AML-193 (cell line): Measurements from ENCODE around the gene KLHL35.
"Not testable (repeated sequence)": the region's sequence is repeated elsewhere in the genome, so short reads cannot be mapped to it uniquely, and the experiment has no call there.

Experiments used
- DNase-seq, 2 experiments: peaks; one replicate each; lab custom pipeline; 2025; lab: John Stamatoyannopoulos, UW

The KLHL35 gene

DNA sequence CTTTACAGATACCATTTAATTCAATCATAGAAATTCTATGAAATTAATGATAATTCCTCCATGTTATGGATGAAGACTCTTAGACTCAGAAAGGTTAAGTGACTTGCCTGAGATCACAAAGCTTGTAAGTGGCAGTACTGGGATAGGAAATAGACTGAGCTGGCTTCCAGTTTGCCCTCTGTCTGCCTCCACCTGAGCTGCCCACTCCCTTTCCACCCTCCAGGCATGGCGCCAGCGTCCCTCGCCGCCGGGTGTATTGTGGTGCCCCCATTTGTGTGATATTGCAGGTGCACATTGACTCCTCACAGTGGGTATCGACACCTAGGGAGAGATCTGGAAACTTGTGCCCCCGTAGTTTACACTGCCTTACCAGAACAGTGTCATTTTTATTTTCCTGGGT lies 43.1 kb downstream of the KLHL35 start:
- DNase-seq, result no peak

DNA sequence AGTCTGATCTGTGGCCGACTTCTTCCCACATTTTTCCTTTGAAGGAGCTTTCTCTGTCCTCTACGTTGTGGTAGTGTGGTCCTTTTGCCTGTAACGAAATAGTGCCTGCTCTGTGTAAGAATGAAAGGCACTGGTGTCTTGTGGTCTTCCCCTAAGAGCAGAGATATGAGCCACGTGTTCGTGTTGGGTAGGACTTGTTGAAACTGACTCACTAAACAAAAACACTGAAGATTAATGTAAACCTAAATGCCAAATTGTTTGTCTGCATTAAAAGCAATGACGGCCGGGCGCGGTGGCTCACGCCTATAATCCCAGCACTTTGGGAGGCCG lies 43.8 kb downstream of the KLHL35 start:
- no peak for DNase-seq

DNA sequence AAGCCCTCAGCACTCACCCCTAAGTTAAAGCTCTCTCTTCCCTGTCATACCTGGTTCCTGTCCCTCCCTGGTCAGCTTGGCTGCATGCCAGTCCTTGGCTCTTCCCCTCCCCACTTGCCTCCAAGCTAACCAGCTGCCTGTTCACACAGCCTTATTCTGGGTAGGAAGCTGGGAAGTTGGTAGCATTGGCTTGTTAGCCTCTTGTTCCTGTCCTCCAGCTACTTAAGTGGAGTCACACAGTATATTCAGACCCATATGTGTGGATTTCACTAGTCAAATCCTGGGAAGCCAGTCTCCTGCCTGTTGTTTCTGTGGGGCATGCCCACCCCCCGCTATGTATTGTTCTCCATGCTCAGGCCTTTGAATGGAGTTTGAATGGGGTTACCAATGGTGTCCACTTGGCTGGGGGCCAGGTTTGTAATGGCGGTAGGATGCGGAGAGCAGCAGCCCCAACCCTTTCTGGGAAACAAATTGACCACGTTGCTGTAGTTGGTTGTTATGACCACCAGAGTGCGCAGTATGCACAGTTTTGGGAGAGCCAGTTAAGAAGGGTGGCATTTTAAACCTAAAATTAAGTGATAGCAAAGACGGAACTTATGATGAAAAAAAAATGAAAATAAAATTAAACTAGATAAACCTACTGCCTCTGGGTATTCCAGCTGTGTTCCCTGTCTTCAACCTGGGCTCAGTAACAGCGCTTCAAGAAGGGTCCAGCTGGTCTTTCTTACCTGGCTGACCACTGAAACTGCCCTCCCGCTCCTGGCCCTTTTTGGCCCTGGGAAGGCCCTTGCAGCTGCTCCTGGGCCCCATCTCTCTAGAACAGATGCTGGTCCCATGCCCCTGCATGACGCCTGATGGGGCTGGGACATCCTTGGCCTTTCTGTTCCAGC lies 44.4 kb downstream of the KLHL35 start:
- peak; percentile 76 to 77 for DNase-seq

DNA sequence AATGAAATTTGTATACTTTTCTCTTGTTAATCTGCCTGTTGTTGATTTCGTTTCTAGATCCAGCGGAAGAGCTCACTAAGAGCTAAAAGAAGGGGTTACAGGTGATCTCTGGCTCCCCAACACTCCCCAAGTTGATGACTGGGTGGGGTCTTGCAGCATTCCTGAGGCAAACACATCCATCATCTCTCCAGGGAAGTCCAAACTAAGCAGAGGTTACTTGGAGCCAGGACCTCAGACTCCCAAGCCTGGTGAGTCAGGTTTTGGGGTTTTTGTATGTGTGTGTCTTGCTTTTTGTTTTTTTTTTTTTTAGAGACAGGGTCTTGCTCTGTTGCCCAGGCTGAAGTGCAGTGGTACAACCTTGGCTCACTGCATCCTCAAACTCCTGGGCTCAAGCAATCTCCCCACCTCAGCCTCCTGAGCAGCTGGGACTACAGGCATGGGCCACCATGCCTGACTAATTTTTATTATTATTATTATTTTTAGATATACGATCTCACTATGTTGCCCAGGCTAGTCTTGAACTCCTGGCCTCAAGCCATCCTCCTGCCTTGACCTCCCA lies 45.2 kb downstream of the KLHL35 start:
- DNase-seq, result no peak

DNA sequence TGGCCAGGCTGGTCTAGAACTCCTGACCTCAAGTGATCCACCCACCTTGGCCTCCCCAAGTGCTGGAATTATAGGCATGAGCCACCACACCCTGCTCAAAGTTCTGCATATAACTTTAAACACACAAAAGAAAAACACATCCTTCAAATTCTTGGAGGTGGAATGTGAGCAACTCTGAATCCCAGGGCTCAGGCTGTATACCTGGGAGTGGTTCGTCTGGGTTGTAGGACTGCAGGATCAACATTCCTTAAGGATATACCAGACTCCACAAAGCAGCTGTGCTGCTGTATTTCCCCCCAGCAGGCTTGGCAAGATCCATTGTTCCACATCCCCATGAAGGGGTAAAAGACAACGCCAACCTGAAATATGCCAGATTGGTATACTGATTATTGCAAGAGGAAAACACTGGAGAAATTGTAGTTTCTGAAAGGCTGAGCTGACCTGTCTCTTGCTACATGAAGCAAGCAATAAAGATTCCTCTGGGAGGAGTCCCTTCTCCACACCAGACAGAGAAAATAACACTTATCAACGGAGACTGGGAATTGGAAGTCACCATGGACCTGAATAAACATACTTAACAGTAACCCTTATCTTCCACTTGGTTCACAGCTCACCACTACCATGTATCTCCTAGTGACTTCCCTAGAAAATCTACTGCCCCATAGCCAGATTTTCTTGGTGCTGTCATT lies 45.9 kb downstream of the KLHL35 start:
- no peak for DNase-seq

DNA sequence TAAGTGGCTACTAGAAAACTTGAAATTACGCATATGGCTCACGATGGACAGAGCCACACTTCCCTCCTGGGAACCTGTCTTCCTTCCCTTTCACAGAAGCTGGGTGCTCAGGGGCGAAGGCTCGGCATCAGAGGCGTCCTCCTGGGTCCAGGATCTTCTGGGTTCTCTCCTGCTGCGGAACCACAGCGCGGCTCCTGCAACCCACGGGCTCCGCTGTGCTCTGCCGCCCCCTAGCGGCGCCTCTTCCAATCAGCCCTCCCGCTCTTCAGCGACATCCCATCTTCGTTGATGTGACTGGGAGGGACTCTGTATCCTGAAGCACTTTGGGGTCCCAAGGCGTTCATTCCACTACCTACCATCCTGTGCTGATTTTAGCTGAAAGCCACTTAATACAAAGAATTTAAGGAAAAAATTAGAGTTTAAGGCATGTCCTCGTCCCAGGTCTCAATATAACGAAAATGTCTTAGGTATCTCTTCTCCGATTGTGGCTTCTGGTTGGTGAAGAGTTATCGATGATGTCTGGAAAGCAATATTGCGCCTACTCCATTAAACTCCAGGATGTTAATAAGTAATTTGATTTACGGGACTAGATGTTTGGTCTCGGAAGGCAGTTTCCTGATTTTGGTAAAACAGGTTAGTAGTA lies 48.4 kb downstream of the KLHL35 start:
- DNase-seq, result peak; percentile 46 to 55

DNA sequence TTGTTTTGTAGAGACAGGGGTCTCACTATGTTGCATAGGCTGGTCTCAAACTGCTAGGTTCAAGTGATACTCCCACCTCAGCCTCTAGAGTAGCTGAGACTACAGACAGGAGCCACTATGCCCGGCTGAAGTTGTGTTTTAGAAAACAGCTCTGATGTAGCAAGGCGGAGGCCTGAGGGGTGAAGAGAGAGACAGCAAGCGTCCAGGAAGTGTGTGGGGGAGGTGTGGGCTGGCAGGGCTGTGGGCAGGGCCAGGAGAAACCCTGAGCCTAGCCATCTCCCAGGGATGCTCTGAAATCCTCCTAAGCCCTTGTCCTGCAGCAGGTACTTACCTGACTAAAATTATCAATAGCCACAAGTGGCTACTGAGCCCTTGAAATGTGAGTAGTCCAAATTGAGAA lies 49.8 kb downstream of the KLHL35 start:
- peak in 1 of 2 experiments; percentile 23 for DNase-seq

DNA sequence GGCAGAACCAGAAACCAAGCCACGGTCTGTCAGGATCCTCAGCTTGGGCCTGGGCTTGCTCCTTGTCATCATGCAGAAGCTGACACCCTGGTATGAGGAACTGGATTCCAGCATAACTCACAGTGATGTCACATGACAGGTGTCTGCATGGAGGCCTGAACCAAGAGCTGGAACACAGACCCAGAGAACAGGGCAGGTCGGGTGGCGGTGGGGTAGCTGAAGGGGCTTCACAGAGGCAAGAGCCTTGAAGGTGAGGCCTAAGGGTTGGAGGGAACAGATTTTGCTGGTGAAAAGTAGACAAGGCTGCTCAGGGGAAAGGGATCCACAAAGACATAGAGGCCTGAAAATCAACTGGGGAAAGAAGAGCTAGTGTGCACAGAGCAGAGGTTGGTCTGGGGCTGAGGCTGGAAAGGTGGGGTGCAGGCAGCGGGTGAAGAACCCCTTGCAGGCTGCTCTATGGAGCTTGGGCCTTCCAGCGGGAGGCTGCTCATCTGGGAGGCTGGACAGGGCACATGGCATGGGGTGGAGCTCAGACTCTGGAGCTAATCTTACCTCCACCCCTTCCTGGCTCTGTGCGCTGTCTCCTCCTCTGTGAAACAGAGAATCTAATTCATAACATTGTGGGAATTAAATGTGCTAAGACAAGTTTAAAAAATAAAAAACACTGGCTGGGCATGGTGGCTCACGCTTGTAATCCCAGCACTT lies 52.1 kb downstream of the KLHL35 start:
- DNase-seq, result peak; percentile 31 to 59

DNA sequence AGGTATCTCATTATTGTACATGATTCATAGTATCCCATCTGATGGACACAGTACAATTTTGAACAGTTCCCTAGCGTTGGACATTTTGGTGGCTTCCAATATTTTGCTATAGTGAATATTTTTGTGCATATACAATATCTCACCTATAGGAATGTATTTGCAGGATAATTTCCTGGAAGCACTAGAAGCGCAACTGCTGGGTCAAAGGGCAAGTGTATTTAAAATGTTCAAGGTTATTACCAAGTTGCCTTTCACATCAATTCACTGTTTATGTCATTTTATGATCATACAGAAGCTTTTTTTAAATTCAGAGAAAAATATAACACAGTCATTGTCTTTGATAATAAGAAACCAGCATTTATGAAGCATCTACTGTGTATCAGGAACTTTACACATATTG lies 52.8 kb downstream of the KLHL35 start:
- no peak for DNase-seq

DNA sequence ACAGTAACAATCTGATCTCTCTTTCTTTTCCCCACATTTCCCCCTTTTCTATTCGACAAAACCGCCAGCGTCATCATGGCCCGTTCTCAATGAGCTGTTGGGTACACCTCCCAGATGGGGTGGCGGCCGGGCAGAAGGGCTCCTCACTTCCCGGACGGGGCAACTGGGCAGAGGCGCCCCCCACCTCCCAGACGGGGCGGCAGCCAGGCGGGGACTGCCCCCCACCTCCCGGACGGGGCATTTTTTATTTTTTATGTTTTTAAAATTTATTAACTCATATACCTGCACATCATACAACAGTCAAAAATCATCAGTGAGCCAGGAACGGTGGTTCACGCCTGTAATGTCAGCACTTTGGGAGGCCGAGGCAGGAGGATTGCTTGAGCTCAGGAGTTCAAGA lies 54.2 kb downstream of the KLHL35 start:
- DNase-seq, result not testable (repeated sequence)

DNA sequence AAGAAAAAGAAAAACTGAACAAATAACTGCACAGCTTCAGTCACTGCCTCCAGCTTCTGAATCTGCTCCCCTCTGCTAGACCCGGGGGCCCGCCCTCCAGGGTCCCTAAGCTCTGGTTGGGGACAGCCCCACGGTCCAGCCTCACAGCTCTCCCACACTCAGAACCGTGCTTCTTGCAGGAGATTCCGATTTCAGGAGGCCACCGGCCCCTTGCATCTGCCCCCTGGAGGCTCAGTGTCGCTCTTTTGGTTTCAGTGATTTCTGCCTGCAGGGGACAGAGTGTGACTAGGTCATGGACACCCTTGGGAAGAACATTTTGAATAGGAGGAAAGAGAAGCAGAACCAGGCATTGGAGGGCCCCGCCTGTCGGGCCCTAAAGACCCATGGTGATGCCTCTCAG lies 56.8 kb downstream of the KLHL35 start:
- no peak for DNase-seq

DNA sequence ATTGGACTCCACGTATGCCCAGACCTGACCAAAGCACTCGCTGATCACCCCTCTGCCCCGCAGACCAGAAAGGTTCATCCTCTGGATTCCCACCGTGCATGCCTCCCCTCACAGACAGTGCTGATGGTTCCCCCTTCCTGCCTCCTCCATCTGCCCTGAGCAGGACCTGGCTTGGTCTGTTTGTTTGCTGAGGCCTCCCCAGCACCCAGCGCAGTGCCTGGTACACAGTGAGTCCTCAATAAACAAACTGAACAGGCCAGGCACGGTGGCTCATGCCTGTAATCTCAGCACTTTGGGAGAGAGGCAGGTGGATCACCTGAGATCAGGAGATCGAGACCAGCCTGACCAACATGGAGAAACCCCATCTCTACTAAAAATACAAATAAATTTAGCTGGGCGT lies 57.4 kb downstream of the KLHL35 start:
- no peak for DNase-seq

DNA sequence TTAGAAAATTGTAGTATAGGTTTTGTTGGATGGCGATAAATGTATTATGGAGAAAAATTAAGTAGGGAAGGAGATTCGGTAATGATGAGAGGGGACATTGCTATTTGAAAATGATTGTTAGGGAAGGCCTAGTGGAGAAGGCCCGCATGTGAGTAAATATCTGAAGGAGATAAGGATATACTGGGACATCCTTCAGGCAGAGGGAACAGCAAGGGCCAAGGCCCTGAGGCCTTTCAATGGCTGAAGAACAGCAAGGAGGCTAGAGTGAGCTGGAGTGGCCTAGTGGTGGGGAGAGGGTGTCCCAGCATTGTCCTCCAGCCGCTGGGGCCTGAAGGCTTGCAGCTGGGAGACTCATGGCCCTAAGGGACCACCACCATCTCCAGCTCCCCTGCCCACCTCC lies 58.4 kb downstream of the KLHL35 start:
- DNase-seq, result no peak

DNA sequence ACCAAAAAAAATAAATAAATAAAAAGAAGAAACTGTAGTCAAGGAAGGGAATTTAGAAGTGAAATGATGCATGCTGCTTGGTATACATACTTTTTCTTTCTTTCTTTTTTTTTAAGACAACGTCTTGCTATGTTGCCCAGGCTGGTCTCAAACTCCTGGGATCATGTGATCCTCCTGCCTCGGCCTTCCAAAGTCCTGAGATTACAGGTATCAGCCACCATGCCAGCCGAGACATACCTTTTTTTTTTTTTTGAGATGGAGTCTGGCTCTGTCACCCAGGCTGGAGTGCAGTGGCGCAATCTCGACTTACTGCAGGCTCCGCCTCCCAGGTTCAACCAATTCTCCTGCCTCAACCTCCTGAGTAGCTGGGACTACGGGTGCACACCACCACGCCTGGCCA lies 59.8 kb downstream of the KLHL35 start:
- DNase-seq, result no peak
